Muscle of leg (tissue), 11 donors: ENCODE results near the gene WWP2. TPM values are rescaled to one million over a fixed set of nuclear protein-coding genes. Genes with fewer than 3 reads are reported as not detected.
"Not testable (repeated sequence)": the region's sequence is repeated elsewhere in the genome, so short reads cannot be mapped to it uniquely, and the experiment has no call there.

Experiments used
- DNase-seq: peaks from one replicate; pipeline ENCODE4 v3.0.0; 2013
- H3K27ac ChIP-seq: one replicate; pipeline ENCODE4 v1.5.1; 2013; ENCODE audit warnings: mild to moderate bottlenecking, low read length, control low read depth
- H3K27me3 ChIP-seq: one replicate; pipeline ENCODE4 v1.6.1; 2013; ENCODE audit warnings: low read length; ENCODE audit not compliant: control insufficient read depth, insufficient read depth
- H3K36me3 ChIP-seq: one replicate; pipeline ENCODE4 v1.6.1; 2013; ENCODE audit warnings: low read length; ENCODE audit not compliant: control insufficient read depth, insufficient read depth
- H3K4me1 ChIP-seq: one replicate; pipeline ENCODE4 v1.6.1; 2013; ENCODE audit warnings: low read length; ENCODE audit not compliant: control insufficient read depth, insufficient read depth
- H3K4me3 ChIP-seq: one replicate; pipeline ENCODE4 v1.5.1; 2013; ENCODE audit warnings: low read length, control low read depth
- H3K9me3 ChIP-seq: replicated peaks from 2 replicates; pipeline ENCODE4 v1.6.1; 2013; ENCODE audit warnings: low read depth, low read length; ENCODE audit not compliant: control insufficient read depth
- WGBS: methylation state at CpG from one replicate; pipeline ENCODE4 v1.1.5; 2013; ENCODE audit warnings: missing lambda C conversion rate; ENCODE audit not compliant: insufficient coverage; 5-methylcytosine and 5-hydroxymethylcytosine counted together
- polyA plus RNA-seq, 8 donors: library from polyadenylated mRNA; unstranded; fragments of 120-200 nt; gene quantifications; one replicate each; pipeline versions ENCODE4 v1.2.1 to v1.2.3, GENCODE V29; 2013; ENCODE audit warnings: inconsistent platforms in 1 of 8, low replicate concordance in 1 of 8; ENCODE audit not compliant: insufficient read length in 8 of 8, insufficient read depth in 1 of 8
- total RNA-seq: library from RNA; stranded (reverse); fragments of 120-200 nt; gene quantifications from one replicate; pipeline ENCODE4 v1.2.4, GENCODE V29; 2013

WWP2 gene
- total and polyA plus RNA-seq, 9 donors, result 14.3 to 19.7 (median 16.9) TPM

GRCh38 chr16:69854776-69855175 lies 92.6 kb downstream of the WWP2 start:
- H3K27ac ChIP-seq, H3K4me3 ChIP-seq, H3K36me3 ChIP-seq, H3K9me3 ChIP-seq, DNase-seq, H3K4me1 ChIP-seq, H3K27me3 ChIP-seq: not testable (repeated sequence)
- no CpG with 5 or more reads among the region's 5 CpGs for WGBS

GRCh38 chr16:69855592-69855991 lies 93.5 kb downstream of the WWP2 start:
- no peak for DNase-seq
- Histone ChIP-seq H3K36me3 (peaks cover 2% of the 10 kb centered on the region), H3K9me3 (no peaks in the 10 kb centered on the region), H3K27ac (peak overlapping the region; percentile 35), H3K27me3 (no peaks in the 10 kb centered on the region), H3K4me1 (peaks cover 6% of the 10 kb centered on the region), H3K4me3 (no peak overlapping the region)
- 51% methylated on average over 2 of the region's 2 CpGs for WGBS

GRCh38 chr16:69858191-69859104 lies 96.3 kb downstream of the WWP2 start:
- no peaks in the 10 kb centered on the region for H3K9me3 ChIP-seq
- H3K4me1 ChIP-seq, result peaks cover 28% of the 10 kb centered on the region
- H3K27ac ChIP-seq, result no peak overlapping the region
- WGBS, result 80% methylated on average over 10 of the region's 13 CpGs
- H3K4me3 ChIP-seq, result no peak overlapping the region
- H3K27me3 ChIP-seq, result no peaks in the 10 kb centered on the region
- DNase-seq, result no peak
- peaks cover 2% of the 10 kb centered on the region for H3K36me3 ChIP-seq

GRCh38 chr16:69859105-69859989 lies 97.2 kb downstream of the WWP2 start:
- Histone ChIP-seq H3K4me3 (no peak overlapping the region), H3K9me3 (no peaks in the 10 kb centered on the region), H3K27me3 (no peaks in the 10 kb centered on the region), H3K27ac (peak overlapping the region; percentile 38), H3K4me1 (peaks cover 28% of the 10 kb centered on the region), H3K36me3 (peaks cover 2% of the 10 kb centered on the region)
- DNase-seq, result peak; percentile 30
- 89% methylated on average over 5 of the region's 20 CpGs for WGBS

- peak overlapping the region; percentile 82 for H3K27ac ChIP-seq
- H3K4me3 ChIP-seq, result no peak overlapping the region
- H3K4me1 ChIP-seq, result peaks cover 28% of the 10 kb centered on the region
- WGBS, result 82% methylated on average over 5 of the region's 9 CpGs
- H3K9me3 ChIP-seq, result no peaks in the 10 kb centered on the region
- H3K27me3 ChIP-seq, result no peaks in the 10 kb centered on the region
- peaks cover 2% of the 10 kb centered on the region for H3K36me3 ChIP-seq
- DNase-seq, result no peak
Measured at GRCh38 chr16:69860233-69861231, 98.4 kb downstream of the WWP2 start.

GRCh38 chr16:69861292-69862030 lies 99.3 kb downstream of the WWP2 start:
- DNase-seq, result peak; percentile 98
- Histone ChIP-seq H3K4me3 (no peak overlapping the region), H3K36me3 (peaks cover 2% of the 10 kb centered on the region), H3K9me3 (no peaks in the 10 kb centered on the region), H3K27me3 (no peaks in the 10 kb centered on the region), H3K4me1 (peaks cover 28% of the 10 kb centered on the region), H3K27ac (peak overlapping the region; percentile 82)
- WGBS, result 0% methylated on average over 2 of the region's 12 CpGs

GRCh38 chr16:69863401-69864281 lies 101.5 kb downstream of the WWP2 start:
- WGBS, result 94% methylated on average over 3 of the region's 16 CpGs
- no peak overlapping the region for H3K27ac ChIP-seq
- no peak for DNase-seq
- H3K9me3 ChIP-seq, result no peaks in the 10 kb centered on the region
- no peak overlapping the region for H3K4me3 ChIP-seq
- no peaks in the 10 kb centered on the region for H3K27me3 ChIP-seq
- H3K36me3 ChIP-seq, result peaks cover 2% of the 10 kb centered on the region
- peaks cover 35% of the 10 kb centered on the region for H3K4me1 ChIP-seq

- H3K4me1 ChIP-seq, result peaks cover 29% of the 10 kb centered on the region
- H3K9me3 ChIP-seq, result no peaks in the 10 kb centered on the region
- WGBS, result 87% methylated on average over 4 of the region's 8 CpGs
- H3K27ac ChIP-seq, result no peak overlapping the region
- no peaks in the 10 kb centered on the region for H3K27me3 ChIP-seq
- no peaks in the 10 kb centered on the region for H3K36me3 ChIP-seq
- H3K4me3 ChIP-seq, result no peak overlapping the region
- DNase-seq, result no peak
Measured at GRCh38 chr16:69865701-69866100, 103.6 kb downstream of the WWP2 start.
